ENCODE results near the gene TH. TPM values are rescaled to one million over a fixed set of nuclear protein-coding genes. Genes with fewer than 3 reads are reported as not detected.

The TH gene
- total RNA-seq, 1 donor = not detected

GRCh38 chr11:2213384-2213842, 41.8 kb upstream of the TH start:
- Histone ChIP-seq H3K4me3 (ENCODE audit: insufficient read depth, low read length) (no peak overlapping the region), H4K20me1 (ENCODE audit: insufficient read depth, low read length) (no peaks in the 10 kb centered on the region), H3K79me2 (ENCODE audit: insufficient read depth, low read length) (no peaks in the 10 kb centered on the region), H3K4me1 (ENCODE audit: insufficient read depth, low read length) (no peaks in the 10 kb centered on the region), H3K27ac (ENCODE audit: low read depth, low read length) (no peak overlapping the region), H3K9me3 (ENCODE audit: low read depth, low read length) (no peaks in the 10 kb centered on the region), H3K36me3 (ENCODE audit: insufficient read depth, low read length) (no peaks in the 10 kb centered on the region), H3K27me3 (ENCODE audit: insufficient read depth, low read length) (peaks cover 5% of the 10 kb centered on the region), H3K4me2 (ENCODE audit: insufficient read depth, low read length) (no peak overlapping the region), H2AFZ (ENCODE audit: low read length) (no peak overlapping the region)
- TF ChIP-seq, protein P1, sequence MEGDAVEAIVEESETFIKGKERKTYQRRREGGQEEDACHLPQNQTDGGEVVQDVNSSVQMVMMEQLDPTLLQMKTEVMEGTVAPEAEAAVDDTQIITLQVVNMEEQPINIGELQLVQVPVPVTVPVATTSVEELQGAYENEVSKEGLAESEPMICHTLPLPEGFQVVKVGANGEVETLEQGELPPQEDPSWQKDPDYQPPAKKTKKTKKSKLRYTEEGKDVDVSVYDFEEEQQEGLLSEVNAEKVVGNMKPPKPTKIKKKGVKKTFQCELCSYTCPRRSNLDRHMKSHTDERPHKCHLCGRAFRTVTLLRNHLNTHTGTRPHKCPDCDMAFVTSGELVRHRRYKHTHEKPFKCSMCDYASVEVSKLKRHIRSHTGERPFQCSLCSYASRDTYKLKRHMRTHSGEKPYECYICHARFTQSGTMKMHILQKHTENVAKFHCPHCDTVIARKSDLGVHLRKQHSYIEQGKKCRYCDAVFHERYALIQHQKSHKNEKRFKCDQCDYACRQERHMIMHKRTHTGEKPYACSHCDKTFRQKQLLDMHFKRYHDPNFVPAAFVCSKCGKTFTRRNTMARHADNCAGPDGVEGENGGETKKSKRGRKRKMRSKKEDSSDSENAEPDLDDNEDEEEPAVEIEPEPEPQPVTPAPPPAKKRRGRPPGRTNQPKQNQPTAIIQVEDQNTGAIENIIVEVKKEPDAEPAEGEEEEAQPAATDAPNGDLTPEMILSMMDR (IDR thresholded peaks at IDR 0.05; ENCODE audit: extremely low read depth, low read depth, low read length) = no peak
- peak; percentile 30 for DNase-seq (ENCODE audit: insufficient read length, low spot score, missing footprints)

DNA sequence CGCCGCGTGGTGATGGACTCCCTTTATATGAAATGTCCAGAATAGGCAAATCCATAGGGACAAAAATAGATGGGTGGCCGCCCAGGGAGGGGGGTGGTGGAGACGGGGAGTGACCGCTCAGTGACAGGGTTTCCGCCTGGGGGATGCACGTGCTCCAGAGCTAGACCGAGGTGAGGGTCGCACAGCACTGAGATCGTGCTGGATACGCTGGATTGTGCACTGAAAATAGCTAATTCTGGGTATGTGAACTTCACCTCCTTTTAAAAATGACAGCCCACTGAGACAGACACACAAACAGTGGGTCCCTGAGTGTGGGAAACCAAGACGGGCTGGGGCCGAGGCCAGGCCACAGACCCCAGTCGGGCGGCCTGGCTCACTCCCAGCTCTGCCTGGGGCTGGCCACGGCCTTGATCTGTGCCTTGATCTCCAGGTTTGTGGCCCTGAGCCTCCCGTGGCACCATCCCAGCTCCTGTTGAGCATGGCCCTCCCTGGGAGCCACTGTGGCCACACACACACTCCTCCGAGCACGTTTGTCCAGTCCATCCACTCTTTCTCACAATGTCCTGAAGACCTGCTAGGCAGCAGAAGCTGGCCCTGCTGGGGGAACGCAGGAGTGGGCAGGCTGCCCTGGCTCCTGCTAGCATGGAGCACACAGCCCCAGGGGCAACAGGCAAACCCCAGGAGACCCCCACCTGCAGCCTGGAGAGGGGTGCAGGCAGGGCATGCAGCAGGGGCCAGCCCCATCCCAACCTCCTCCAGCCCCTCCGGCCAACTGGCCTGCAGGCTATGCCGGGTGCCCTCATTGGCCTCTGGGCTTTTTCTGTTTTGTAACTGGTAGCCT, 41.0 kb upstream of the TH start:
- no peak overlapping the region for H3K27ac ChIP-seq (ENCODE audit: low read depth, low read length)
- TF ChIP-seq, protein P1 (IDR thresholded peaks at IDR 0.05; ENCODE audit: extremely low read depth, low read depth, low read length) = no peak
- no peaks in the 10 kb centered on the region for H3K9me3 ChIP-seq (ENCODE audit: low read depth, low read length)
- no peaks in the 10 kb centered on the region for H4K20me1 ChIP-seq (ENCODE audit: insufficient read depth, low read length)
- peak; percentile 76 for DNase-seq (ENCODE audit: insufficient read length, low spot score, missing footprints)
- no peak overlapping the region for H3K4me2 ChIP-seq (ENCODE audit: insufficient read depth, low read length)
- no peak overlapping the region for H2AFZ ChIP-seq (ENCODE audit: low read length)
- H3K27me3 ChIP-seq (ENCODE audit: insufficient read depth, low read length) = peaks cover 5% of the 10 kb centered on the region
- H3K4me3 ChIP-seq (ENCODE audit: insufficient read depth, low read length) = no peak overlapping the region
- no peaks in the 10 kb centered on the region for H3K79me2 ChIP-seq (ENCODE audit: insufficient read depth, low read length)
- H3K4me1 ChIP-seq (ENCODE audit: insufficient read depth, low read length) = no peaks in the 10 kb centered on the region
- H3K36me3 ChIP-seq (ENCODE audit: insufficient read depth, low read length) = no peaks in the 10 kb centered on the region

- Histone ChIP-seq H3K4me2 (ENCODE audit: insufficient read depth, low read length) (no peak overlapping the region), H3K79me2 (ENCODE audit: insufficient read depth, low read length) (no peaks in the 10 kb centered on the region), H3K27me3 (ENCODE audit: insufficient read depth, low read length) (peaks cover 3% of the 10 kb centered on the region), H3K27ac (ENCODE audit: low read depth, low read length) (no peak overlapping the region), H4K20me1 (ENCODE audit: insufficient read depth, low read length) (no peaks in the 10 kb centered on the region), H3K36me3 (ENCODE audit: insufficient read depth, low read length) (no peaks in the 10 kb centered on the region), H3K4me1 (ENCODE audit: insufficient read depth, low read length) (no peaks in the 10 kb centered on the region), H2AFZ (ENCODE audit: low read length) (no peak overlapping the region), H3K9me3 (ENCODE audit: low read depth, low read length) (peaks cover 2% of the 10 kb centered on the region), H3K4me3 (ENCODE audit: insufficient read depth, low read length) (no peak overlapping the region)
- TF ChIP-seq, protein P1 (IDR thresholded peaks at IDR 0.05; ENCODE audit: extremely low read depth, low read depth, low read length) = no peak
- peak; percentile 75 for DNase-seq (ENCODE audit: insufficient read length, low spot score, missing footprints)
Observed at GRCh38 chr11:2211113-2211971, 39.7 kb upstream of the TH start.

Data from osteoblast (primary cell).